ENCODE results near the gene IL10. TPM values are rescaled to one million over a fixed set of nuclear protein-coding genes. Genes with fewer than 3 reads are reported as not detected.
"Not testable (repeated sequence)": the region's sequence is repeated elsewhere in the genome, so short reads cannot be mapped to it uniquely, and the experiment has no call there.

The IL10 gene
- total RNA-seq, 1 donor from 2014 or later = 3.4 TPM

- Mint-ChIP-seq H3K36me3 (ENCODE audit: low read depth) (no peaks in the 10 kb centered on the region), H3K4me3 (peak overlapping the region; percentile 64), H3K4me1 (peaks cover 47% of the 10 kb centered on the region), H3K27me3 (no peaks in the 10 kb centered on the region), H3K27ac (peak overlapping the region; percentile 81), H3K9me3 (no peaks in the 10 kb centered on the region)
- DNase-seq (peak; percentile 55), ATAC-seq (ENCODE audit: low read depth) (peak; percentile 79)
- TF ChIP-seq, protein P1, sequence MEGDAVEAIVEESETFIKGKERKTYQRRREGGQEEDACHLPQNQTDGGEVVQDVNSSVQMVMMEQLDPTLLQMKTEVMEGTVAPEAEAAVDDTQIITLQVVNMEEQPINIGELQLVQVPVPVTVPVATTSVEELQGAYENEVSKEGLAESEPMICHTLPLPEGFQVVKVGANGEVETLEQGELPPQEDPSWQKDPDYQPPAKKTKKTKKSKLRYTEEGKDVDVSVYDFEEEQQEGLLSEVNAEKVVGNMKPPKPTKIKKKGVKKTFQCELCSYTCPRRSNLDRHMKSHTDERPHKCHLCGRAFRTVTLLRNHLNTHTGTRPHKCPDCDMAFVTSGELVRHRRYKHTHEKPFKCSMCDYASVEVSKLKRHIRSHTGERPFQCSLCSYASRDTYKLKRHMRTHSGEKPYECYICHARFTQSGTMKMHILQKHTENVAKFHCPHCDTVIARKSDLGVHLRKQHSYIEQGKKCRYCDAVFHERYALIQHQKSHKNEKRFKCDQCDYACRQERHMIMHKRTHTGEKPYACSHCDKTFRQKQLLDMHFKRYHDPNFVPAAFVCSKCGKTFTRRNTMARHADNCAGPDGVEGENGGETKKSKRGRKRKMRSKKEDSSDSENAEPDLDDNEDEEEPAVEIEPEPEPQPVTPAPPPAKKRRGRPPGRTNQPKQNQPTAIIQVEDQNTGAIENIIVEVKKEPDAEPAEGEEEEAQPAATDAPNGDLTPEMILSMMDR (IDR thresholded peaks at IDR 0.05) = no peak
- ChIA-PET CTCF (interaction anchor here (0.7 to 2.6 kb wide), 6 partner anchors 10 to 48 kb away, joined by 4 to 14 read pairs (median 4); partner anchors contain the start of gene IL10), POLR2A (interaction anchor here (0.6 to 4.4 kb wide), 9 partner anchors 9 to 170 kb away, joined by 3 to 67 read pairs (median 5); partner anchors contain the start of genes EIF2D, IL10 and IL19)
- intact Hi-C loops (cut with micrococcal nuclease) = loop anchor here (1.0 to 5.0 kb wide), 5 partner anchors 8 to 43 kb away; no protein-coding TSS in a partner anchor
Measured at GRCh38 chr1:206782448-206782847, 10.2 kb upstream of the IL10 start.

- Mint-ChIP-seq H3K27me3 (no peaks in the 10 kb centered on the region), H3K9me3 (no peaks in the 10 kb centered on the region), H3K4me3 (no peak overlapping the region), H3K27ac (no peak overlapping the region), H3K36me3 (ENCODE audit: low read depth) (no peaks in the 10 kb centered on the region), H3K4me1 (peaks cover 41% of the 10 kb centered on the region)
- DNase-seq (no peak), ATAC-seq (ENCODE audit: low read depth) (no peak)
- POLR2A ChIA-PET = interaction anchor here (0.9 kb wide), 1 partner anchor 167 kb away, joined by 3 read pairs; the partner anchor contains the start of gene EIF2D
- intact Hi-C loops (cut with micrococcal nuclease) = loop anchor here (5.0 kb wide), 1 partner anchor 38 kb away; no protein-coding TSS in a partner anchor
- CTCF ChIA-PET = no interaction called here
- TF ChIP-seq, protein P1 (IDR thresholded peaks at IDR 0.05) = no peak
Measured at GRCh38 chr1:206779638-206780037, 7.3 kb upstream of the IL10 start.

DNA sequence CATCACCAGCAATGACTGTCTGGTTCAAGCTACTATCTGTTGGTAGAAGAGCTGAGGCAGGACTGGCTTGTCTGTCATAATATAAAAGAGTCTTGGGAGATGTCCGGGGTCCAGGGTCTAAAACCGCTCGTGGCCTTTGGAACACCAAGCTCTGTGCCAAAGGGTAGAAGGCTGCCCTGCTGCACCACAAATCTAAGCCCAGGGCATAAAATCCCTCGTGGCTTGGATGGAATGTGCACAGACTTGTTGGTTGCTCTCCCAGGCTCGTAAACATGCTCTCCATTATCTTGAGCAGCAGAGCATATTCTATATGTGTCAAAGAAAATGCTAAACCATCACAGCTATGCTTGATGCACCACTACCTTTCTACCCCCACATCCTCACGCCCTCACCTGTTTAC, 6.6 kb upstream of the IL10 start:
- H3K36me3 Mint-ChIP-seq (ENCODE audit: low read depth); H3K27me3 Mint-ChIP-seq; H3K27ac Mint-ChIP-seq; POLR2A ChIA-PET; H3K4me3 Mint-ChIP-seq; ATAC-seq (ENCODE audit: low read depth); H3K9me3 Mint-ChIP-seq; intact Hi-C loops (cut with micrococcal nuclease); DNase-seq: not testable (repeated sequence)
- CTCF ChIA-PET = interaction anchor here (1.1 kb wide), 1 partner anchor 30 kb away, joined by 5 read pairs; no protein-coding TSS in a partner anchor
- H3K4me1 Mint-ChIP-seq = peaks cover 41% of the 10 kb centered on the region

DNA sequence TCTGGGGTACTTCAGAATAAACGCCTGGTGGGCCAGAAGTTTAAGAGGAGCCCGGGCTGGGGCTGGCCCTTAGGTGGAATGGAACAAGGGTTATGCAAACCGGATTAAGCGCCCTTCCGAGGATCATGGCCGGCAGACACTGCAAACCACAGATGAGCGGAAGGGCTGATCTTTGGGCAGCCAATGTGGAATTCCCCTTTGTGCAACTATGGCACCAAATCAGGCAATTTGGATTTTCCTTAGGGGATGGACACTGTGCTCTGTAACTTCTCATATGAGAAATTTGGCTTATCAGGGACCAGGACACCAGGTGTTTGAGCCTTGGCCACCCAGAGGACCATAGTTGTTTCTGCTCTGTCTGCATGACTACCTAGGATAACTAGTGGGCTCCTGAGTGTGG, 5.7 kb upstream of the IL10 start:
- peaks cover 42% of the 10 kb centered on the region for H3K4me1 Mint-ChIP-seq
- intact Hi-C loops (cut with micrococcal nuclease) = no loop called here
- no peak overlapping the region for H3K27ac Mint-ChIP-seq
- CTCF ChIA-PET = interaction anchor here (1.1 kb wide), 1 partner anchor 31 kb away, joined by 5 read pairs; no protein-coding TSS in a partner anchor
- no peaks in the 10 kb centered on the region for H3K36me3 Mint-ChIP-seq (ENCODE audit: low read depth)
- POLR2A ChIA-PET = no interaction called here
- no peaks in the 10 kb centered on the region for H3K27me3 Mint-ChIP-seq
- ATAC-seq (ENCODE audit: low read depth) (no peak), DNase-seq (no peak)
- TF ChIP-seq, protein P1 (IDR thresholded peaks at IDR 0.05) = no peak
- no peak overlapping the region for H3K4me3 Mint-ChIP-seq
- no peaks in the 10 kb centered on the region for H3K9me3 Mint-ChIP-seq

GRCh38 chr1:206776229-206776628, 3.9 kb upstream of the IL10 start:
- no peak for DNase-seq
- intact Hi-C loops (cut with micrococcal nuclease) = no loop called here
- Mint-ChIP-seq H3K4me1 (peaks cover 48% of the 10 kb centered on the region), H3K27me3 (no peaks in the 10 kb centered on the region), H3K36me3 (ENCODE audit: low read depth) (no peaks in the 10 kb centered on the region), H3K4me3 (no peak overlapping the region), H3K27ac (no peak overlapping the region), H3K9me3 (no peaks in the 10 kb centered on the region)
- POLR2A ChIA-PET = interaction anchor here (0.6 to 0.7 kb wide), 2 partner anchors 12 to 104 kb away, joined by 3 to 4 read pairs; no protein-coding TSS in a partner anchor
- TF ChIP-seq, protein P1 (IDR thresholded peaks at IDR 0.05) = no peak
- CTCF ChIA-PET = interaction anchor here (0.9 kb wide), 1 partner anchor 42 kb away, joined by 3 read pairs; no protein-coding TSS in a partner anchor
- no peak for ATAC-seq (ENCODE audit: low read depth)

Measured in activated B cell treated with CpG ODN at 0.5 μM for 24 hours (primary cell).